ENCODE results near the gene AIF1L.

GRCh38 chr9:131060900-131061630, 35.3 kb upstream of the AIF1L start:
- no peak for TF ChIP-seq CTCF (conservative IDR thresholded peaks at IDR 0.05; ENCODE audit: low read depth, low read length)
- no peak for TF ChIP-seq EZH2 (IDR thresholded peaks at IDR 0.05; ENCODE audit: low read length, unreplicated experiment)

Measured in PC-3 (cell line).